GM20000 (cell line): ENCODE data around the gene EPHA6.
"Not testable (repeated sequence)": the region's sequence is repeated elsewhere in the genome, so short reads cannot be mapped to it uniquely, and the experiment has no call there.

Source experiments
- DNase-seq: peaks from one replicate; pipeline ENCODE4 v3.0.0; 2012; ENCODE audit warnings: low spot score
- CTCF ChIP-seq: IDR thresholded peaks from 2 replicates; pipeline ENCODE4 v1.5.1; 2012; ENCODE audit warnings: mild to moderate bottlenecking, control low read depth; ENCODE audit errors: extremely low read depth, missing control alignments

Gene EPHA6

GRCh38 chr3:97510795-97511194 lies 696.4 kb downstream of the EPHA6 start:
- no peak for DNase-seq
- no peak for TF ChIP-seq CTCF

- no peak for TF ChIP-seq CTCF
- no peak for DNase-seq
These were observed 700.7 kb downstream of the EPHA6 start for GRCh38 chr3:97515076-97515475.

DNA sequence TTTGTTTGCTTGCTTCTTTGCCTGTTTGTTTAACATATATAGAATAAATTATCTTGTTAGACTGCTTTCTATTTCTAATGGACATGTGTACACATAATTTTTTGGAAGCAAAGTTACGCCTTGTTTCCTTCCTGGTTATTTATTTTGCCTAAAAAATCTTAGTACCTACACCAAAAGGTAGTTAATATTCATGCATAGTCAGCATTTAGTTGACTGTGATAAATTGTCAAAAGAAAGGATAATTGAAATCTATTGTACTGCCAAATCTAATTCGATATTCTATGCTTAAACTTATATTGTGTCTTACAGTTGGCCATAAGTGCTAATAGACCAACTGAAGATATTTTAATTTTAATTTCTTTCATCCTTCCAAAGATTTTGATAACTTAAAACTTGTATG lies 716.3 kb downstream of the EPHA6 start:
- no peak for TF ChIP-seq CTCF
- DNase-seq = no peak

- not testable (repeated sequence) for DNase-seq
These were observed 733.2 kb downstream of the EPHA6 start for GRCh38 chr3:97547573-97547972.

- TF ChIP-seq CTCF = no peak
- DNase-seq = no peak
These were observed 736.0 kb downstream of the EPHA6 start for GRCh38 chr3:97550408-97550807.

DNA sequence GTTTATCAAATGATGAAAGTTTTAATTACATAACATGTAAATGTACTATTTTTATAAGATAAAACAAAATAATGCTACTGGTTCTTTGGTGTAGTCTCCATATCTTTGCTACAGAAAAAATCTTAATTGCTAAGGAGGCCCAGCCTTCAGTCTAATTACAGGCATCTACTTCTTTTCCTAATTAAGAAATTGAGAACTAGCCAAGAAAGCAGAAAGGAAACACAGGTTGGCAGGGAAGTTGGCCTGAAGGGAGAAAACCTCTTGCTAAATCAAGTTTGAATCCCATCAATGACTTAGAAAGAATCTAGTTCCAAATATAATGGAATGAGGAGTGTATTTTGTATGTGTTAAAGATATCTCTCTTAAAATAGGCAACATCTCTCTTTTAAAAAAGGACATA lies 737.8 kb downstream of the EPHA6 start:
- TF ChIP-seq CTCF = no peak
- no peak for DNase-seq

DNA sequence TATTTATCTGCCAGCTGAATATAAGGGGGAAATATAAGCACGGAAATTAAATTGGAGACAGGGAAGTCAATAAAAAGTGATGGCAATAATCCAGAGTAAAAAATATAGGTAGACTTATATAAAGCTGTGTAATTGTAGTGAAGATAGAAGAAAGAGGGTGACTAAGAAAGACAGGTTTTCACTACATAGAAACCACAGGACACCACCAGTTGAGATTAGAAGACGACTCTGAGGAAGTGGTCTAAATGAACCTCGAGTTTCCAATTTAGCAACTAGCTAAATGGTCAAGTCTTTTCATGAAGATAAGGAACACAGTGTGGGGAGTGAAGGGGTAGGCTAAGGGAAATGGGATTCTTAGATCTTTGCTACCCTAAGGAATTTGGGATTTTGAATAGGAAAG lies 761.3 kb downstream of the EPHA6 start:
- no peak for DNase-seq
- no peak for TF ChIP-seq CTCF

DNA sequence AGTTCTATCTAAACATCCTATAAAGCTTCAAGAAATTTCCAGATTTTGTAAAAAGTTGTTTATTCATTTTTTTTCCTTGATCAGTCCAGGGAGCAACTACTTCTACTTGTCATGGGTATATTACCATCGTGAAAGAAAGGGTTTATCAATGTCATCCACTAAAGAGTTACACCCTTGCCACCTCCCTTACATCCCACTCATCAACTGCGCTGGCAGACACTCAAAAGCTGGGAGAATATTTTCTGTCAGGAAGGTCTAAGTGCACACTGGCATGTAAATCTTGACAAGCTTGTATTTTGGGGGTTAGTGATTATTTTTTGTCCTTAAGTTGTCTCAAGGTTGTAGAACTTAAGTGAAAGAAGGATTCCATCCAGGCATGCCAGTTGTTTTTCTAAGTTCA lies 761.8 kb downstream of the EPHA6 start:
- no peak for TF ChIP-seq CTCF
- no peak for DNase-seq
